GM19193 (cell line): ENCODE measurements around the gene YES1.

Experiments used
- POLR2A ChIP-seq: IDR thresholded peaks from 4 replicates; pipeline ENCODE4 v1.6.1; 2011; ENCODE audit not compliant: insufficient read depth, insufficient read length; ENCODE audit errors: extremely low read depth

The YES1 gene

GRCh38 chr18:832085-832681 lies 20.1 kb upstream of the YES1 start:
- no peak for TF ChIP-seq POLR2A

- TF ChIP-seq POLR2A = no peak
These were observed 18.4 kb upstream of the YES1 start for GRCh38 chr18:830315-830901.

DNA sequence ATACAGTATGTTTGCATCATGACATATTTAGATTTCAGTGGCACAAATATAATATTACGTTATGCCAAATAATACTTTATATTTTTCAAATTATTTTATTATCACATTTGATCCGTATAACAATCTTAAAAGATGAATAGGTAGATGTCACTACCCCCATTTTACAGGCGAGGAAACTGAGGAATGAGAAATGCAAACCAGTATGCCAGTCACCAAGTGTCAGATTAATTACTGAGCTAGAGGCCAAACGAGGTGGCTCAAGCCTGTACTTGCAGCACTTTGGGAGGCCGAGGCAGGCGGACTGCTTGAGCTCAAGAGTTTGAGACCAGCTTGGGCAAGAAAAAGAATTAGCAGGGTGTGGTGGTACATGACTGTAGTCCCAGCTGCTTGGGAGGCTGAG lies 17.4 kb upstream of the YES1 start:
- TF ChIP-seq POLR2A = no peak

GRCh38 chr18:827093-827677 lies 15.1 kb upstream of the YES1 start:
- TF ChIP-seq POLR2A = no peak

GRCh38 chr18:825891-826585 lies 14.0 kb upstream of the YES1 start:
- TF ChIP-seq POLR2A = no peak

DNA sequence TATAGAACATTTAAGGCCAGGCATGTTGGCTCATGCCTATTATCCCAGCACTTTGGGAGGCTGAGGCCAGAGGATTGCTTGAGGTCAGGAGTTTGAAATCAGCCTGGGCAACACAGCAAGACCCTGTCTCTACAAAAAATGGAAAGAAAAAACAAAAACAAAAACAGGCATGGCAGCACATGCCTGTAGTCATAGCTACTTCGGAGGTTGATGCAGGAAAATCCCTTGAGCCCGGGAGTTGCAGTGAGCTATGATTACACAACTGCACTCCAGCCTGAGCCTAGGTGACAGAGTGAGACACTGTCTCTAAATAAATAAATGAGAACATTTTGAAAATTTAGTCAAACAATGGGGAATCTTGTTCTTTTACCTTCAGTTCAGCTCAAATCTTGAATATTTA lies 12.1 kb upstream of the YES1 start:
- TF ChIP-seq POLR2A = no peak

DNA sequence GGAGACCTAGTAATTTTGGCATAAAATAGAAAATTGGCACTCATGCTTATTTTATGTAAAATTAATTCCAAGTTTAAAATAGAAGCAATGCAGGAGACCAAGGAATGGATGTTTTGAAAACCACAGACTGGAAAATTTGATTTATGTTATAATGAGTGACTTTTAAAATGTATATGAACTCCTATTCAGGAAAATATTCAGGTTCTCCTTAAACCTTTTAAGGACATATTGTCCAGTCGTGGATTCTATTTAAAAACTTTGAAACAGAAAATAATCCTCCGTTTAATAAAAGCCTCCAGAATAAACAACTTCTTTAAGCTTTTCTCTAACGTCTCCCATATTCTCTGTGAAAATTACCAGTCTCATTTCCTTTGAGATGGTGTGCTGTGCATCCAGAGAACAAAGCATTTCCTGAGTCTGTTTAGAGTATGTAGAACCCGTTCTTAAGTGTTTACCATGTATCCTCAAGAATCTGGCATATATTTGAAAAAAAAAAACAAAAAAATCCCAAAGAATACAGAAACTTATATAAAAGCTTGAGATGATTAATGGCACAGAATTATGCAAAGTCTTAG lies 8.6 kb upstream of the YES1 start:
- TF ChIP-seq POLR2A = no peak

GRCh38 chr18:816869-817268 lies 4.8 kb upstream of the YES1 start:
- TF ChIP-seq POLR2A = no peak

DNA sequence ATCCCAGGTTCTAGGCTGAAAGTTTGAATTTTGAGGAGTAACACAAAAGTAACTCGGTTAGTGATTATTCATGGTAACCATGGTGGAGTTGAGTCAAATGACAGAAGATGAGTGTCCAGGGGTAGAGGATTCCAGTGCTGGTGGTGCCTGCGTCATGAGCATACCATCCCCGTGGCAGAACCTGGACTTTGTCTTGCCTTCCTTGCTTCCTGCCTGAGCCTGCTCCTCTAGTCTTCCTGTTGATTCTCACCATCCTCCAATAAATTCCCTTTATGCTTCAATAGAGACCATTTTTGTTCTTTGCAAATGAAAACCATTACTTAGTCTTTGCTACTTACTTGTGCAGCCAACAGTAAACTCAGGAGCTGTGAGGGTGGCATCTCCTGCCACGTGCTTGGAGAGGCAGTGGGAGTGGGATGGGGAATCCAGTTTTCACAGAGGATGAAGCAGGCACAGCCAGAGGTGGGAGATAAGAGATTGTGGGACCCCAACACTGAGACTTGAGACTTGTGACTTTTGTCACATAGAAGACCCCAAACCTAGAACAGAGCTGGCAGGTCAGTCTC lies 4.1 kb upstream of the YES1 start:
- no peak for TF ChIP-seq POLR2A

GRCh38 chr18:815353-815752 lies 3.3 kb upstream of the YES1 start:
- TF ChIP-seq POLR2A = no peak

- no peak for TF ChIP-seq POLR2A
These were observed 2.5 kb upstream of the YES1 start for GRCh38 chr18:814300-815084.

DNA sequence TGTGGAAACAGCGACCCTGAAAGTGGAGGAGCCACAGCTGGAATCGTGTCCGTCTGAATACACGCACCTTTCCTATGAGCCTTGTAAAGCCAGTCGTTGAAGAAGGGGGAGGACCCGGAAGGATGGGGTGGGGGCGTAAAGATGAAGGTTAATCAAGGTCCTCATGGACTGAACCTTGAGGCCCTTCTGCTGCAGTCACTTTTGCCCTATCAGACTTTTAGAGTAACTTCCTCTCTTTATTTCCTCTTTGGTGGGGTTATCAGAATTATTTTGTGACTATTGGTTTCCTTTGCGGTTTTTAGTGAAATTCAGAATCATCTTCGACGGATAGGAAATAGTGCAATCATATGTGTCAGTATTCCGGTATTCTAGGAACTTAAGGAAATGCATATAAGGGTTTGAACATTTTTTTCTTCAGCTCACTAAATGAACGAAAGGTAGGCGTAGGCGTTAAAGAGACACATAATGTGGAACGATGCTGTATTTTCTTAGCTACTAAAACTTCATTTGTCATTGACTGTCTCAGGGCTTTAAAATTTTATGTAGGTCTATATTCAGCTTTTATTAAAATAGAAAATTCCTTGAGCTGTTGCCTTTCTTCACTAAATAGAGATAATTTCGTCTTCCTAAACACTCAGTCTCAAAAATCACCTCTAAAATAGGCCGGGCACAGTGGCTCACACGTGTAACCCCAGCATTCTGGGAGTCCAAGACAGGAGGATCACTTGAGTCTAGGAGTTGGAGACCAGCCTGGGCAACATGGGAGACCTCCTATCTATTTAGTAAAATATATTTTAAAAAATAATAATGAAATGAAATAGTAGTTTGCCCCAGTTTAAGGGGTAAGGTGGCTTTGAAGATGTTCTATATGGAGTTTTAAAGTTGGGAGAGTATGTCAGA lies 1.4 kb upstream of the YES1 start:
- TF ChIP-seq POLR2A = no peak

DNA sequence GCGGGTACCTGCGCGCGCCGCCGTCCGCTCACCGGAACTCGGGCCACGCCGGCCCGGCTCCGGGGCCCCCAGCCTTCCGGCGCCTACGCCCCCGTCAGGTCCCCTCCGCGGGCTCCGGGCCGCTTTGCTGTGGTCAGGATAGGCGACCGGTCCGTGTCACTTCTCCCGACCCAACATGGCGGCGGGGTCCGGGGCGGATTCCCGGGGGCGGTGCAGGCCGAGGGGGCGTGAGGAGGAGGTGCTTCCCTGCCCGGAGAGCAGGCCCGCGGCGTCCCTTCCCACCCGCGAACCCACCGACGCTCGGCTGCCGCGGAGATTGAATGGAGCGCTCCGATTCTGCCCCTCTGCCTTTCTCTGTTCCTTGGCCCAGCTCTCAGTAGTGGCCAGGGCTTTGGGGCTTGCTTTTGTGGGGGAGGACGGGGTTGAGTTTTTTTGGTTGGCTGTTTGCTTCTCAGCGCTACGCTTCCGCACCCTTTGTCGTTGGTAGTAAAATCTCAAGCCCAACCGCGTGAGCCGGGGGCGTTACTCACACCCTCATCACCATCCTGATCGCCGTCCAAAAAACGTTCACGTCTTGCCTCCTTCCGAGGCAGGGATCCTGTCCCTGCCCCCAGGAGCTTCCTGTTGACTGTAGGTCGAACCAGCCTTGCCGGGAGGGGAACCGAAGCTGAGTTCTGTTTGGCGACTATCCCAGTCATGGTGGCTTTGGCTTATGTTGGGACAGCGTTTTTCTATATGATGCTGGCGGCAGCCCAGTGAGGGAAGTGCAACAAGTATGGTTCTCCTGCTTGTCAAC lies 532 bp upstream of the YES1 start:
- TF ChIP-seq POLR2A = peak; percentile 63

DNA sequence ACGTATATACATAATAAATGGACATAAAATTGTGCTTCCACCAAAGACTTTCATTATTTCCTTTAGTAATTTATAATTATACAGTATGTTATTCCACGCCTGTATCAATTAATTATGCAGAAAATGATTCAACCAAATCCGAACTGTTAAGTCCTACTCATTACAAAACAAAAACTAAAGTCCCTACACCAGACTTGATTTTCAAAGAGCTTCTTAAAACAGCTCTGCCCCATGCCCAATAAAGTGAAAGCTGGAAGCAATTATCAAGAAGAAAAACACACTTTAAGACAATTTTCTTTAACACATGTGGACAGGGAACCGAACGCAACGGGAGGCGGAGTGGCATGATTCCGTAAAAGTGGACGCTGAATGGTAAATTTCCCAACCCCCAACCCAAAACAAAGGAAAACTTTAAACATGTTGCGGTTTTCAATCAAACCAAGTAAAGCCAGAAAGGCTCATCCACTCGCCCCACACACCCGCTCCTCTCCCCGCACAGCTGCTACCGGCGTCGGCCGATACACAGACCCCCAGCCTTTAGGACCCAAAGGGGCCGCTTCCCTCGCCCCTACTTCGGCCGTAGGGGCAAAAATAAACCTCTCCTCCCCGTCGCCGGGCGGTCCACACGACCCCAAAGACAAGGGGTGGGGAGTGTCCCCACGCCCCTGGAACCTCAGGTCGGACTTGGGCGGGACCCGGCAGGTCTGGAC lies 705 bp downstream of the YES1 start:
- no peak for TF ChIP-seq POLR2A
